Activated CD4-positive, alpha-beta T cell treated with anti-CD3 and anti-CD28 coated beads, Interleukin-2, Interleukin-4, amounts not matched to agents 100 ng/mL and 50 ng/mL, durations not matched to agents 16 hours and 8 hours (primary cell): ENCODE data around the gene PECR.

Experiments used
- DNase-seq: peaks from one replicate; pipeline ENCODE4 v3.0.0-alpha.2; 2020; ENCODE audit warnings: low spot score

PECR gene

DNA sequence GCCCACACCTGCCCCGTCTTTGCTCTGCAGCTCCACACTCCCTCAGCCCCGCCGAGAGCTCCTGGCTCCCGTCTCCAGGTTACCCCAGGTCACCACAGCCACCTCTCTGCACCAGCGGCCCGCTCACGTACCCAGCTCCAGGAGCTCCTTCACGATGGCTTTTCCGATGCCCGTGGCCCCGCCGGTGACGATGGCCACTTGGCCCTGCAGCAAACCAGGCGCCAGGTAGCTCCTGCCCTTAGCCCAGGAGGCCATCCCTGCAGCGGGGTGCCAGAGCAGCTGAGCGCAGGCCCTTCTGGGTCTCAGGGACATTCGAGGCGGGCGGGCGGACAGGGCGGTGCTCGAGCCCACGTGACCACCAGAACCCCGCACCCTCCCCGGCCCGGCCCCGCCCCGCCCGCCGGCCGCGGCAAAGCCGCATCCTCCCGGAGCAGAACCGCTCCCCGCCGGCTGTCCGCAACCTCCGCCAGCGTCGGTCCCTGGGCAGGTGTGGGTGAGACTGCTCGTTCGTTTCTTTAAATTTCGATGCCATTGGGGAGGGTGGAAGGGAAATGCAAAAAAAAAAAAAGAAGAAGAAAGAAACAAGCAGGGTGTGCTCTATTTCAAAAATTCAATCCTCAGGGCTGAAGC, at the start of gene PECR, which contains the start of gene TMEM169:
TSS of gene PECR (minus strand) at position 323 of the 630 bp plus-strand sequence. CDS start at position 255, 68 bp downstream.
TSS of gene TMEM169 (plus strand) at position 433 of the 630 bp plus-strand sequence. CDS start 14,045 bp downstream, outside the sequence.
- DNase-seq: peak; percentile 71

DNA sequence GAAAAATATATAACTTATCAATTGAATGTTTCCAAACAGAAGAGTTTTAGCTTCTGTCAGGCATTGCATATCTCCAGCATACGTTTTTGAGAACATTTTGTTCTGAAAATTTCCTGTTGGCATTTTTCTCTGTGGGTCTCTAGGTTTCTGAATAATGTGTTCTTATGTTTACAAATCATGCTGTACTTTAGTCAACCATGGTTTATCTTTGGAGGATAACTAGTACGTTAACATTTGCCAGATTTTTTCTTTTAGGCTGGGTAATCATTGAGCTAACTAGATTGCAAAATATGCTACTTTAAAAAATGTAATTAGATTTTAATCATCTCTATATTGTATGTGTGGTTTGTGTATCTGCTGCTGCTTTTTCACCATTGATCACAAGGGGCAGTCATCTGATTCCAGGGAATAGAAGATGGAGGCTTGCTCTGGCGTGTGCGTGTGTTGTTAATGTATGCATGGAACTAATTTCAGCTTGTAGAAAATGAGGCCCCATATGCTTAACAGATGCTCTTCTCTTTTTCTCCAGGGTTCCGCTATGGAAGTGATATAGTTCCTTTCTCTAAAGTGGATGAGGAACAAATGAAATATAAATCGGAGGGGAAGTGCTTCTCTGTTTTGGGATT, 48.9 kb upstream of the PECR start:
- no peak for DNase-seq

DNA sequence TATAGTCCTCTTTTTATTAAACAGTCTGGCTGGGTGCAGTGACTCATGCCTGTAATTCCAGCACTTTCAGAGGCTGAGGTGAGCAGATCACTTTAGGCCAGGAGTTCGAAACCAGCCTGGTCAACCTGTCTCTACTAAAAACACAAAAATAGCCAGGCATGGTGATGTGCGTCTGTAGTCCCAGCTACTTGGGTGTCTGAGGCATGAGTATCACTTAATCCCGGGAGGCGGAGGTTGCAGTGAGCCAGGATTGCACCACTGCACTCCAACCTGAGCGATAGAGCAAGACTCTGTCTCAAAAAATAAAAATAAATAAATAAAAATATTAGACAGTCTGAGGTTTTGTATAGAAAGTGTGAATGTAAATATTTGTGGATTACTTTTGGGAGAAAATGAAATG, 45.3 kb upstream of the PECR start:
- no peak for DNase-seq

DNA sequence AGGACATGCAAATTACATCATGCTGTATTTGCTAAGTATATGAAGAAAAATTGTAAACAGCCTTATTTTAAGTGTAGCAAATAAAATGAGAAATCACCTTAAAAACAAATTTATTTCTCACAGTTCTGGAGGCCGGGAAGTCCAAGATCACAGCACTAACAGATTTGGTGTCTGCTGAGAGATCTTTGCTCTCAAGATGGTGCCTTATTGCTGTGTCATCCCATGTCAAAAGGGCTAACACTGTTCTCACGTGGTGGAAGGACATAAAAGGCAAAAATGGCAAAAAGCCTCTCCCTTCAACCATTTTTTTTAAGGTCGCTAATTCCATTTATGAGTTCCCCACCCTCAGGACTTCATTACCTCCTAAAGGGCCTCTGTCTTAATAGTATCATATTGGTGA, 39.6 kb upstream of the PECR start:
- no peak for DNase-seq

DNA sequence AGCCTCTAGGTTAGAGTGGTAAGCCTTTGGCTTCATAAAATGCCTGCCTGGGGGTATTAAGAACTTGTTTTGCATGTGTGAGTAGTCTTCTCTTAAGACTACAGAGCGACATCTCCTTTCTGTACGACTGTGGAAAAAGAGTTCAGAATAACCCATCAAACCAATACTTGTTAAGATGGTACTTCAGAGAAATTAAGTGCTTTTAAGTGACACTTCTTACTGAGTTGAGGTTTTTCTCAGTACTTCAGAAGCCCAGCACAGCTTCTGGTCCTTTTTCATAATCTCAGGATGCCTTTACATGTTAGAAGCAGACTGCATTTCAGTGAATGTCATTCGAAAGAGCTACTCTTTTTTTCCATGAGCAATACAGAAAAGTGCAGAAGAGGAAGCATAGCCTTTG, 38.4 kb upstream of the PECR start:
- DNase-seq: peak; percentile 49

DNA sequence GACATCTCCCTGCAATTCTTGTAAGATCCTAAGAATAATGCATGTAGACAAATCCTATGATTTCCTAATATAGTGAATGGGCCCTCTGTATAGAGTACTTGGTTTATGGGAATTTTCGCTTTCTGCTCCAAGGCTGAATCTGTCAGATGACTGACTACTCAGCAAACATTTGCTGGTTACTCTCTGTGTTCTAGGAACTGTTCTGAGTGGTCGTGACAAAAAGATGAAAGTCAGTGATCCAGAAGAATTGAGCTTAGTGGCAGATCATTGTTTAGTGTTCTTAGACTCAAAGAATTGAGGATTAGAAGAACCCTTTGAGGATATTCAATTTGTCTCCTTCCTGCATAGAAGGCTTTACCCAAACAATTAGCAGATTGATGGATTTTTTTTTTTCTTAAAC, 37.5 kb upstream of the PECR start:
- DNase-seq: no peak

DNA sequence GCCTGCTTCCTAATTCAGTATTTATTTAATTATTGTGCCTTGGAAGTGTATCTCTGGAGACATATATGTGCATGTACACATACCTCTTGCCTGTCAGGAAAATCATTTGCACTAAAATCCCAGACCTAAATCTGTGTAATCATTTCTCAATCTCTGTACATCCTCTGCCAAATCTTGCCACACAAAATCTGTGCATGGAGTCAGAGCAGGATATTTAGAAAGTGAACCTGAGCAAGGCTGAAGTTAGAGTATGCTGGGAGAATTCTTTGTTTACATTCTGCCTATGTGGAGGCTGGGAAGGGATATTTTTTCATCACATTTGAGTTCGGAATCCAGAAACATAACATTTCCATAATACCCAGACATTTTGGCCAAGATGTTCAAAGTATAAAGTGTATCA, 36.9 kb upstream of the PECR start:
- no peak for DNase-seq

DNA sequence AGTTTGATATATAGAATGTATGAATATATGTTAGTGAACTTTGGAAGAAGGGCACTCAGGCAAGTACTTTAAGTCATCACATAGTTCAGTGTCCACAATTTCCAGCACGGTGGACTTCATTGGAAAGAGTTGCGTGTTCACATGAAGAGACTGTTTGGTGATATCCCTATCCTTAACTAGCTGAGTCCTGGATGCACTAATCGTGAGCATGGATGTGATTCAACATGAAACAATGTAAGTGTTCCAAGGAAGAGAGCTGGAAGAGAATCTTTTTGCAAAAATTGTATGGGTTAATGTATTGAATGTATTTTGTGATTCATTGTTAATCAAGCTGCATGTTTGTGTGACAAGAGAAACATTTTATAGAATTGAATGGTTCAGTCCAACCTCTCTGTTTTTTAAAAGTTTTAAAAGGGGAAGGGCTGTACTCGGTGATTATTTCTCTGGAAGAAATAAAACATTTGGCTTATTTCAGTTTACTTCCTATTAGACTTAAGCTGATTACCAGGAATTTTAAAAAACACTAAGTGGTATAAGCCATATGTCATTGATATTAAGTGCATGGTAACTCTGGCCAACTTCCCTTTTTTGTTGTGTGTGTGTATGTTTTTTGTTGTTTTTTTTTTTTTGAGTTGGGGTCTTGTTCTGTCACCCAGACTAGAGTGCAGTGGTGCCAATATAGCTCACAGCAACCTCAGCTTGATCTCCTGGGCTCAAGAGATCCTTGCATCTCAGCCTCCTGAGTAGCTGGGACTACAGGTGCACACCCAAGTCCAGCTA, 36.1 kb upstream of the PECR start:
- no peak for DNase-seq

DNA sequence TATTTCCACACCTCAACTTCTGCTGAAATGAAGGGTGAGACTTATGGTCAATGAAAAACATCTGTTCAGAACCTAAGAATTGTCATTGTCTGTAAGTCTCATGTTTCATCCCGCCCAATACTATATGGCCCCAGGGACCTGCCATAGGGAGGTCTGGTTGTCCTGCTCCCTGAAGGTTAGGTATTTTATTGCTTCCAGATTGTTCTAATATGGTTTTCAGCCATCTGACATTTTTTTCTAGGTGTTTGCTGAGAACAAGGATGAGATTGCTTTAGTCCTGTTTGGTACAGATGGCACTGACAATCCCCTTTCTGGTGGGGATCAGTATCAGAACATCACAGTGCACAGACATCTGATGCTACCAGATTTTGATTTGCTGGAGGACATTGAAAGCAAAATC, 34.8 kb upstream of the PECR start:
- no peak for DNase-seq

DNA sequence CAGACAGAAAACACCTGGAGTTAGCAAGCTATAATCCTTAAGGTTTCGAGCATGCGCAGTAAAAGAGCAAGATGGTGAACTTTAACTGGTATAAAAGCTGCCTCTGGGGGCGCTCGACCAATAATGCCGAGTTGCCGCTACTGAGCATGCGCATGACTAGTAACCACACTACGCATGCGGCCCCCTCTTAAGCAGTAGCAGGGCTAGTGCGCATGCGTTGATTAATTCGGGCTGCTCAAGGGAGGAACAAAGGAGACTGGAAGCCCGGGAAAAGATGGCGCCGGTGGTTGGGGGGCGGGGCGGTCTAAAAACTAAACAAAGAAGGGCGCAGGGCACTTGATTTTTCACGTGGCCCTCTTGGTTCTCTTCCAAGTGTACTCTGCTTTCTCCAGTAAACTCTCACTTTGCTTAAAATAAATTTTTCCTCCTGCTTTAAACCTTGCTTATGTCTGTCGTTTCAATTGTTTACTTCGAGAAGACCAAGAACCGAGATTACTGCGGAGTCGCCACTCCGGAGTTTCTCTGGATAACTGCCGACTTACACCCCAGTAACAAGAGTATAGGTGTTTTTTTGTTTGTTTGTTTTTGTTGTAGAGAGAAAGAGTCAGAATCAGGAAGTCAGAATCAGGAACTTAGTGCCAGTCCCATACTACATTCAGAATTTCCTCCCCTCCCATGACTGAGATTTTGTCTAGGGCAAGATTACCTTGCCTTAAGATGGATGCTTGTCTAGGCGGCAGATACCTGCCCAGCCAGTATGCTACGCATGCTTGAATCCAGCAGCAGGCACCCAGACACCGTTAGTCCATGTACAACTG, 33.3 kb upstream of the PECR start:
- DNase-seq: peak; percentile 98

DNA sequence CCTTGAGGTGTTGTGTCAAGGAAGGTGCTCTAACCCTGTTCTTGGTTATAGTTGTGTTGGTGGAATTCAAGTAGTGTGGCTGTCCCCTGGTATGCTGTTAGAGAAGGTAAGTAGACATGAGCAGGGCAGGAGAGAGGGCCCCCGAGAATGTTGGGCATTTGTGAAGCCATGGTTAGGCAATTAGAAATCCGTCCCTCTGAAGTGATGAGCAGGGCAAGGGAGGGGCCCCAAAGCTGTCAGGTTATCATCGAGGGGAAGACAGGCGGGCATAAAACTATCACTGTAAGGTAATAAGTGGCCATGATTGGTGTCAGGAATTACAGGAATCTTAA, 32.7 kb upstream of the PECR start:
- no peak for DNase-seq

DNA sequence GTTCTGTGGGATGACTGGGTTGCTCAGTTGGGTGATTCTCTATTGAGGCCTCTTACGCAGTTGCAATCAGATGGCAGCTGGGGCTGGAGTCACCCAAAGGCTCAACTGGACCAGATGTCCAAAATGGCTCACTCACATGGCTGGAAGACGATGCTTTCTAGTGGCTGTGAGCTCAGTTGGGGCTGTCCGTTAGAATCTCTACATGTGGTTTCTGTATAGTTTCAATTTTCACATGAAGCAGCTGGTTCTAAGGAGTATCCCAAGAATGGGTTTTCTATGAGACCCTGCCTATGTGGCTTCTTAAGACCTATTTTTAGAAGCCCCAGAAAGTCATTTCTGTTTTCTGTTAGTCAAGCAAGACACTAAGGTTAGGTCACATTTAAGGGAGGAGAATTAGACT, 32.0 kb upstream of the PECR start:
- DNase-seq: no peak

DNA sequence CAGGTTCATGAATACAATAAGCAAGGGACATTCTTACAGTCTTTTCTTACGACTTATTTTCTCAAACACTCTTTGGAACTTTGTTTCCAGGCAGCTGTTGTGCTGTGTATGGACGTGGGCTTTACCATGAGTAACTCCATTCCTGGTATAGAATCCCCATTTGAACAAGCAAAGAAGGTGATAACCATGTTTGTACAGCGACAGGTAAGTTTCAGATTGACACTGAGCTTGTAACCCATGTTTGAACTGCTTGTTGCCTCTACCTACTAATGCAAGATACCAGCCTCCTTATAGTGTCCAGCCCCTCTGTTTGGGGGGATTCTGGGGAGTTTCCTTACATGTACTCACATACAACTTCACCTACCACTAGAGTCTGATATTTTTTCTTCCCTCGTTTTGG, 31.3 kb upstream of the PECR start:
- DNase-seq: no peak

DNA sequence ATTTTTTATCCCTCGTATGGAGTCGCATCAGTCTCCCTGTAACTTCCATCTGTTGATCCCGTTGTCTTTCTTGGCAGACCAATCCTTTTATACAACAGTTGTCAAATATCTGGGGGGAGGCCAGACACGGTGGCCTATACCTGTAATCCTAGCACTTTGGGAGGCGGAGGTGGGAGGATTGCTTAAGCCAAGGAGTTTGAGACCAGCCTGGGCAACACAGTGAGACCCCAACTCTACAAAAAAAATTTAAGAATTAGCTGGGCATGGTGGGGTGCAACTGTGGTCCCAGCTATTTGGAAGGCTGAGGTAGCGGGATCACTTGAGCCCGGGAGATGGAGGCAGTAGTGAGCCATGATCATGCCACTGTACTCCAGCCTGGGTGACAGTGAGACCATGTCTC, 29.5 kb upstream of the PECR start:
- no peak for DNase-seq

DNA sequence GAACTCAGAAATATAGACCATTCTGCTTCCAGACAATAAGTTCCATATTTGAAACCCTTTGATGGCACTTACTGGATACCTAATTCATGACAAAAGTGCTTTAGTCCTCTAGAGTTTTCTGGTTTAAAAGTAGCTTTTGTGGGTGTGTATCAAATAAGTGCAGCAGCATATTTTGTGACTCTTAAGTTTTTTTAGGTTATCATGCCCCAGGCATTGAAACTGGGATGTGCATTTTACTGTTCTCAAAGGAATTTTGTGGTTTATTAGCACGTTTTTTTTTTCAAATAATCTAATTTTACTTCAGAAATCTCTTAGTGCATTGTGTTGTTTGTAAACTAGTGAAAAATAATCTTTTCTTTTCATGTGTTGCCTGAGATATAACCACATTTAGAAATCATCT, 29.0 kb upstream of the PECR start:
- DNase-seq: no peak

DNA sequence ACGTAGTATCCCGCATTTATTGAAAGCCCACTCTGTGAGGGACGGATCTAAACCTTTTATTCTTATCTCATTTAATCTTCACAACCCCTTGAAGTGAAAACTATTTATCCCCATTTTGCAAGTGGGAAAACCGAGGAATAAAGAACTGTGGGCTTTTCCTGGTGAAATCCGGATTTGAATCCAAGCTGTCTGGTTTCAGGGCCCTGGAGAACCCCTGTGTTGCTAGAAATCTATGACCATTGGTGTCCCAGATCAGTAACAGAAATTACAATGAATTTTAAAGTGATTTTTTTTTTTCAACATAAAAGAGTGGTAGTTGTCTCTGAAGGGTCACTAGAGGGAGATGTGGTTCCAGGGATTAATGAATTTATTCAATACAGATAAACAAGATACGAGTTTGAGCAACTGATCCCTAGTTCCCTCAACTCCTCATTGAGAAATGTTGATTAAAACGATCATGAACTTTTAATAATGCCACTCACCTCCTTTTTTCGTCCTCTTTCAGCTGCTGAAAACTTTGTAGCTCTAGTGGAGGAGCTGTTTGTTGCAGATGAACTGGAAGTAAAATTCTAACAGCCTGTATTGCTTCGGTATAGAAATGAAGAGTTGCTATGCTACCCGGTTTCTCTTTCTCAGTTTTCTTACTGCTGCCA, 28.5 kb upstream of the PECR start:
- DNase-seq: peak; percentile 34

DNA sequence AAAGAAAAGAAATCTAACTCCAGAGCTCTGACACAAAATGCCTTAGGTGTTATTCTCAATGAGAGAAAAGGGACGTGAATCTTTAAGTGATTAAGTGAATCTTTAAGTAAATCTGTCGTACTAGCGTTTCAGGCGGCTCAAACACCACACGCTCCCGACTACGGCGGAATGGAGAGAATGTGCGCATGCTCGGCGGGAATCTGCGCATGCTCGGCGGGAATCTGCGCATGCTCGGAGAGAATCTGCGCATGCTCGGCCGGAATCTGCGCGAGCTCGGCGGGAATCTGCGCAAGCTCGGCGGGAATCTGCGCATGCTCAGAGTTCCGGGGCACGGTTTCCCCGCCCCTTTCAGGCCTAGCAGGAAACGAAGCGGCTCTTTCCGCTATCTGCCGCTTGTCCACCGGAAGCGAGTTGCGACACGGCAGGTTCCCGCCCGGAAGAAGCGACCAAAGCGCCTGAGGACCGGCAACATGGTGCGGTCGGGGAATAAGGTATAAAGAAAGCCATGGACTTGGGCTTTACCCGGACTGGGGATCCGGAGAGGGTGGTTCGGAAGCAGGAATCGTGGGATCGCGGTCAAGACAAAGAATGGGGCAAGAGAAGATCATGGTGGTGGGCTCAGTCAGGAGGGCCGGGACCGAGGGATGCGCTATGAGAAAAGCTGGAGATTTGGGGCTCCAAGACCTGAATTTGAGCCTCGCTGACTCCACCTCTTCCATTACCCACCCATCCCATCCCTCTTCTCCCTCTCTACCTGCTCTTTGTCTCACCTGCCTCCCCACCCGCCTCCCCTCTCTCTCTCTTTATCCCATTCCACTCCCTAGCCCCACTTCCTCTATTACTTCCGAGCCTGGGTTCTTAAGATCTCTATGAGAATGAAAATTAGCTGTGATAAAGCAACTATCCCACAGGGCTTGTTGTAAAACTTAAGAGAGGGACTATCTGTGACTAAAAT, 27.6 kb upstream of the PECR start, which contains the start of gene XRCC5:
TSS of gene XRCC5 (plus strand) at position 382 of the 955 bp plus-strand sequence. CDS start at position 471, 89 bp downstream.
- peak; percentile 98 for DNase-seq

DNA sequence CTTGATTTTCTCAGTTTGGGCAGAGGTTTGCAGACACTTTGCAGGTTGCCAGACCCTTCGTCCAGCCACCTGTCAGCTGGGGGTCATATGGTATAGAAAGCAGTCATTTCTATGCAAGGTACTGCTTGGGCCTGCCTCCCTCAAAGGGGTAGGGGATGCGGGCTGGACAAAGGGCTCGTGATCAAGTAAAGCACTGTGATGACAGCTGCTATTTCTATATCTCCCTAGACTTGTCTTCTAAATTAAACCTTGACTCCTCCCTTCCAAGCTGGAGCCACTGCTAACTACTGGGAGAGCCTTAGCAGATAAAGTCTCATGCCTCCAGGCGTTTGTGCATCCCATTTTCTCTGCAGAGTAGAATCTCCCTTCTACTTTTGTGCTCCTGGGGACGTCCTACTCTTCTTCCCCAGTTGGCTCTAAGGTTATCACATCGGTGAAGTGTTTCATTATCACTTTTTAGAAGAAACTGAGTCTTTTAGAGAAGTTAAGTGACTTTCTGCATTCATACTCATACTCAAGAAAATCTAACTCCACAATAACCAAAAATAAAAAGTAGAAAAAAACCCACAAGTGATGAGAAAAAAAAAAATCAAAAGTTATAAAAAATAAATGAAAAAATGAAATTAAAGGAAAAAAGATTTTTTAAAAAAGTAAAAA, 26.8 kb upstream of the PECR start:
- no peak for DNase-seq

DNA sequence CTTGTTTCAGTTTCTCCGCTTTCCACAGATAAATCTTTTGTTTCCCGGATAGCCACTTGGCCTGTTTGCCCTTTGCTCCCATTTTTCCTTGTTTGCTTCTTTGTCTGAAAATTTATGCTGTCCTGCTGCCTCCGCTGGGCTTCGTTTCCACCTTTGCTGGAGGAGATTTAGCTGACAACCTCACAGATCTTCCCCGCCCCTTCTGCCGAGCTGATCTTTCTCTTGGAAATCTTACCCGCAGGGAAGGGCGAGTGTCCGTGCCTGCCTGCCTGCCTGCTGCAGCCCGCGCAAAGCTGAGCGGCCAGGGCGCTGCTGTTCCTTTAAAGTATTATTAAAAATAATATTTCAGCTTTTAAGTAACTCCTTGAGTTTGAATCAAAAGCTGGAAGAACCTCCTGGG, 26.2 kb upstream of the PECR start:
- no peak for DNase-seq

DNA sequence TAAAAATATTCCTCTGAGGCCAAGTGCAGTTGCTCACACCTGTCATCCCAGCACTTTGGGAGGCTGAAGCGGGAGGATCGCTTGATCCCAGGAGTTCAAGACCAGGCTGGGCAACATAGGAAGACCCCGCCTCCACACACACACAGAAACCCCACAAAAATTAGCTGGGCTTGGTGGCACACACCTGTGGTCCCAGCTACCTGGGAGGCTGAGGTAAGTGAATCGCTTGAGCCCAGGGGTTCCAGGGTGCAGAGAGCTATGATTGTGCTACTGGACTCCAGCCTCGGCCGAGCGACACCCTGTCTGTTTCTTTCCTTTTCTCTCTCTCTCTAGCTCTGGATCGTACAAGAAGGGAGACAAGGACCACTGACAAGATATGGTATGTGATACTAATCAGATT, 25.7 kb upstream of the PECR start:
- DNase-seq: no peak
